Raji (cell line): ENCODE results near the gene PTPN4.

Experiments
- POLR2A ChIP-seq: IDR thresholded peaks from 2 replicates; pipeline ENCODE4 v1.6.1; 2011; ENCODE audit warnings: low read depth, low read length, control low read depth; ENCODE audit not compliant: insufficient read depth

PTPN4 gene

GRCh38 chr2:119841550-119841949 is 81.8 kb downstream of the PTPN4 start:
- no peak for TF ChIP-seq POLR2A

DNA sequence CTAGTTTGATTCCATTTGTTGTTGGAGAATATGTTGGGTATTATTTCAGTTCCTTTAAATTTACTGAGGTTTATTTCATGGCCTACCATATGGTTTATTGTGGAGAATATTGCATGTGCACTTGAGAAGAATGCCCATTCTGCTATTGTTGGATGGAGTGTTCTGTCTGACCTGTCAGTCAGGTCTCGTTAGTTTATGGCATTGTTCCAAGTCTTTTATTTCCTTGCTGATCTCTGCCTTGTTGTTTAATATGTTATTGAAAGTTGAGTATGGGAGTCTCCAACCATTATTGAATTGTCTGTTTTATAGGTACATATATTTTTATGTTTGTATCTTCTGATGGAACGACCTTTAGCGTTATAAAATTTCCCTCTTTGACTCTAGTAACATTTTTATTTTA is 86.3 kb downstream of the PTPN4 start:
- TF ChIP-seq POLR2A, result no peak

DNA sequence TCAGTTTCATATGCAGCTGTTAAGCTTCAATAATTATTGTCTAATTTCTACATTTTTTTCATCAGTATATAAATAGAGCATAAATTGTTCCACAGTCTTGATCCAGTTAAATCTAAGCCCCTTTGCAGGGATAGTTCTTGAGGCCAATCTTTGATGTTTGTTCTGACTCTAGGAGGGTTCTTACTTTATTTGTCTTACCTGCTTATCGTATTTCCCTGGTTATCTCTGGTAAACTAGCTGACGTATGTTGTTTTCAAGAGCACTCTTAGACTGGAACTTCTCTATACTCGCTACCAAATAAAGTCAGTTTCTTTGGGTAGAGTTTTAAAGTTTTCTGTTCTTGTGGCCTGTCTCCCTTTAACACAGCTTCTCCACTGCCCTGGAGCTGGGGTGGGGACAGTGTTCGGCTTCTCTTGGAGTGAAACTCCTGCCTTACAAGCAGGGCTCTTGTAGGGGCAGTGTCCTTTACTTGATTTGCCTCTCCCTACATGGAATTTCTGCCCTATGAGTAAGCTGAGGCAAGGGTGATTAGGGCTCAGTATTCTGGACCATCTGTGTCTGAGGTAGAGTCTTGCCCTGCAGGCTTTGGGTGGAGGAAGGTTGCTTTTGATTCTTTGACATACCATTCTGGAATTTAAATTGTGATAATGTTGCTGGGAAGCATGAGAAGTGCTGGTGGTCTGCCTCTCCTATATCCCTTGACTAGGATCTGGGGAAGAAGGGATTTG is 90.3 kb downstream of the PTPN4 start:
- TF ChIP-seq POLR2A, result no peak

DNA sequence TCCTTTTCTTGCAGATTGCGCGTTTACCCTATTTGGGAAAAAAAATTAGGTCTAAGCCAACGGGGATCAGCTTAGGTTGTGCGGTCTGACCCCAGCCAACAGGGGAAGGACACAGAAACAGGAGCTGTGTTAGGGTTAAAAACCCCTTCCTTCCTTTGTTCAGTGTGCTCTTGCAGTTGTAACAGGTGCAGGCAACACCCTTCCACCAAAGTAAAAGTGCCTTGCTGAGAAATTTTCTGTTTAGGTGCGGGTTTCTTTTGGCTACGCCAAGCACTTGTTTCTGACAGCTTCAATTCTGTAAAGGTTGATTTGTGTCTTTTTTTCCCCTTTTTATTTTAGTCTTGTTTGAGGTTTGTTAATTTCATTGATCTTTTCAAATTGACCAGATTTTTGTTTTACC is 92.5 kb downstream of the PTPN4 start:
- no peak for TF ChIP-seq POLR2A

- no peak for TF ChIP-seq POLR2A
Measured at GRCh38 chr2:119853777-119854399, 94.2 kb downstream of the PTPN4 start.

DNA sequence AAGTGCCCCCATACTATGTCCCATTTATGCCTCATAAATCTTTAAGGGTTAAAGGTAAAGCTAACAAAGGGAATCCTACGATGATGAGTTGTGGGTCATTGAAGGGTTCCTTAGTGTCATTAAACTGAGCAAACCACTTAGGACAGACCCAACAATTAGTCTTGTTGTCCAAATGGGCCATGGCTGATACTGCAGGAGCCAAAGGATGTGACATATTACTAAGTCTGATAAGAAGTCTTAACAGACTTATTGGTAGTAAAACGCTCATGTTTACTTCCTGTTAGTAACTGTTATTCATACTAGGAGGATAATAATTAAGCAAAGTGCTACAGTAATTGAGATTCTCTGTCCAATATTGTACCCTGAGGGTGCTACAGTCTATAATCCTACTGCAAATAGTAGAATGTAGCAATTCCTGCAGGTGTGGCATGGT is 96.8 kb downstream of the PTPN4 start:
- no peak for TF ChIP-seq POLR2A

DNA sequence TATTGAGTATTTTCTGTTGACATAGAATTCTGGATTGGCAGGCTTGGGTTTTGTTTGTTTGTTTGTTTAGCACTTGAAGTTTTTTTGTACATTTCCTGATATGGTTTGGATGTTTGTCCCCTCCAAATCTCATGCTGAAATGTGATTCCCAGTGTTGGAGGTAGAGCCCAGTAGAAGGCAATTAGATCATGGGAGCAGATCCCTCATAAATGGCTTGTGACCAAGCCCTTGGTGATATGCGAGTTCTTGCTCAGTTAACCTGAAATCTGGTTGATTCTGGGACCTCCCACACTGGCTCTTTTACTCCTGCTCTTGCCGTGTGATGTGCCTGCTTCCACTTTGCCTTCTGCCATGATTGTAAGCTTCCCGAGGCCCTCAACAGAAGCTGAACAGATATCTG is 98.0 kb downstream of the PTPN4 start:
- no peak for TF ChIP-seq POLR2A

- no peak for TF ChIP-seq POLR2A
Measured at GRCh38 chr2:119859528-119859927, 99.8 kb downstream of the PTPN4 start.

- no peak for TF ChIP-seq POLR2A
Measured at GRCh38 chr2:119860924-119861323, 101.2 kb downstream of the PTPN4 start.

DNA sequence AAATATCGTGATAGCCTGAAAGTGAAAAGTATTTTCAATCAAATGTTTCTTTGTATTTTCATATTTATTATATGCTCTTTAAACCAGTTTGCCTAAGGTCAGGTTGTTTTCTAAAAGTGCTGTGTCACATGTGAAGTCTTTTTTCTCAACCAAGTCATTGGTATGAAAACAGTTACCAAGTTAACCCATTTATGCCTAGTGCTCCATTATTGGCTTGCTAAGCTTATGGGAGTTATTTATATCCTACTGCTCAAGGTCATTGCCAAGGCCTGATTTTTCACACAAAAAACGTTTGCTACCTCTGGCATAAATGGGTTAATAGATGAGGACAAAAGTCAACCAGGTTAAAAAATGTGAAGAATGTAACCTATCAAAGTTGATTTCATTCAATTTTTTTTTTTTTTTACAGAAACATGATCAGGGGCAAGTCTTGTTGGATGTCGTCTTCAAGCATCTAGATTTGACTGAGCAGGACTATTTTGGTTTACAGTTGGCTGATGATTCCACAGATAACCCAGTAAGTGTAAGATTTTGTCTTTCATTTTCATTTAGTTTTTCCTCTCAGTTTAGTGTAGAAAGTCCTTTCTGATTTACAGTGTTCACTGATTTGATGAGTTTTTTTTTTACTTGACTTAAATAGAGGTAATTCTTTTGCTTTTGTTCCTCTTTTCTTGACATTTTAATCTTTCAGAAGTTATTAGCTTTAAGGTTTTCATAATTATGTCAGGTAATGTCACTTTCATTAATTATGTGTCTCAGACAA is 102.6 kb downstream of the PTPN4 start:
- TF ChIP-seq POLR2A, result no peak

GRCh38 chr2:119864318-119864717 is 104.6 kb downstream of the PTPN4 start:
- TF ChIP-seq POLR2A, result no peak

DNA sequence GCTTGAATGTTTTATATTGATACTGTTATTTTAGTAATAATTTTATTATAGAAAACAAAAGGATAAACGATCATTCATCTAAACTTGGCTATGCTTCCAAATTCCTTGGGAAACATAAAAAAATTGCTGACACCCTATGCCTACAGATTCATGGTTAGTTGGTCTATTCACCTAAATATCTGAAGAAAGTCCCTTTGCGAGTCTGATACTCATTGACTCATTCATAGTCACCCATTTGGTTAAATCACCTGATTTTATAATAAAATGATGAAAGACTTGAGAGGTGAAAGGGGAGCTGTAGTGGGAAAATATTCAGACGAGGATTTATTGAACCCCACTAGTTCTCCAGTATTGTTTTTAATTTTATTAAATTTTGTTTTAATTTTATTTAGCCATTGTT is 112.0 kb downstream of the PTPN4 start:
- no peak for TF ChIP-seq POLR2A

DNA sequence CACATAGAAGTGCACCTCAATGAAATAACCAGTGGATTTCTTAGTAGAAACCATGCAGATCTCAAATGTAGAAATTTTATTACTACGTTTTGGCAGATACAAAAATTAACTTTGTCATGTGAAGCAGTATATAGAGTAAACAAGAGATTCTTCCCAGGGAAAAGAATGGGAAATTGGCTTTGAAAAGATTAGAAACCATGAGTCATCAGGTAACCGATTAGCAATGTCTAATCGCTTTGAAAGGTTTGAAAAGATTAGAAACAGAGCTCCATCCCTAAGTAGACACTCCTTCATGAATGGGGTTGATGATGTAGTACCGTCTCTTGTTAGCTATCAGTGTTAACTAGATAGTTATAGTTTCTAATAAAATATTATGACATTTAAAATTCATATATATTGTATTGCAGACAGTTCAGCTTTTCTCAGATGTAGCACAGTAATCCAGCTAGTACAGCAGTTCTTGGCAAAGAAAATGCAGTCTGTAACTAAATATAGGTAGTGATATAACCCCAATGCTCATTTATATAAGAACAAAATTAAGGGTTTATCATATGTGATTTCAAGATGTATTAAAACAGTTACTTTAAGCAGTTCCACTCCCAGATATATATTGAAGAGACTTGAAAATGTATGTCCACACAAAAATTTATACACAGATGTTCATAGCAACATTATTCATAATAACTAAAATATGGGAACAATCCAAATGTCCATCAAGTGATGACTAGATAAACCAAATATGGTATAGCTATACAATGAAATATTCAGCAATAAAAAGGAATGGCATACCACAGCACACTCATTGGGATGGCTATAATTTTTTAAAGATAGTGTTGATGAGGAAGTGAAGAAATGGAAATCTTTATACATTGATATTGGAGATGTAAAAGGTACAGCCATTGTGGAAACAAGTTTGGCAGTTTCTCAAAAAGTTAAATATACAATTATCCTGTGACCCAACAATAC is 113.9 kb downstream of the PTPN4 start:
- TF ChIP-seq POLR2A, result no peak

DNA sequence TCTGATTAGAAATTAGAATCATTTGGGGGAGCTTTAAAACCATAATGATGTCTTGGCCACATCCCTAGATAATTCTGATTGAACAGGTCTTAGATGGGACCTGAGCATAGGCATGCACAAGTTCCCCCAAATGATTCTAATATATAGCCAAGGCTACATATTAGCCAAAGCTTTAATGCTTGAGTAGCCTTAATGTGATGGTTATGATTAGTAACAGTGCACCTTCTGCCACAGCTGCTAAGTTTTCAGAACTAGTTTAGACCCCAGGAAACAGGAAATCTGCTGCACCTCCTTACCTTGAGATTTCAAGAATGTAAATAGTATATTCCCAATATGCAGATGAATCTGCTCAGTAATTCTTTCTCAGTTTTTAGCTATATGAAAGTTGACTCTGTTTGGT is 119.8 kb downstream of the PTPN4 start:
- no peak for TF ChIP-seq POLR2A

DNA sequence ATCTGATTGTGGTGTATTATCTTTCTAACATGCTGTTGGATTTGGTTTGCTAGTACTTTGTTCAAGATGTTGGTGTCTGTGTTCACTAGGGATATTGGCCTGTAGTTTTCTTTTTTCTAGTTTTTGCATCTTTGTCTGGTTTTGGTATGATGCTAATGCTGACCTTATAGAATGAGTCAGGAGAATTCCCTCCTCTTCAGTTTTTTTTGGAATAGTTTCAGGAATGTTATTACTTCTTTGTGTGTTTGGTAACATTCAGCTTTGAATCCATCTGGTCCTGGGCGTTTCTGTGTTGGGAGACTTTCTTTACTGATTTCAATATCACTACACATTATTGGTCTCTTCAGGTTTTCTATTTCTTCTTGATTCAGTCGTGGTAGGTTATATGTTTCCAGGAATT is 129.0 kb downstream of the PTPN4 start:
- TF ChIP-seq POLR2A, result no peak
